ENCODE measurements around the gene CDH23. TPM values are rescaled to one million over a fixed set of nuclear protein-coding genes. Genes with fewer than 3 reads are reported as not detected.

CDH23 gene
- total RNA-seq, 2 donors from 2014 or later = 1.7 to 11.2 TPM

- ATAC-seq (no peak), DNase-seq (ENCODE audit: low spot score in 2 of 2) (no peak)
- Mint-ChIP-seq H3K36me3 (no peaks in the 10 kb centered on the region), H3K9me3 (peaks cover 0 to 6% of the 10 kb centered on the region in 2 donors), H3K27ac (peak overlapping the region in 1 of 2 donors; percentile 62)
Observed at GRCh38 chr10:71533936-71534335, 137.2 kb downstream of the CDH23 start.

- no peak for DNase-seq (ENCODE audit: low spot score in 2 of 2)
- Mint-ChIP-seq H3K27ac (peak overlapping the region in 1 of 2 donors; percentile 62), H3K9me3 (peaks cover 0 to 6% of the 10 kb centered on the region in 2 donors), H3K36me3 (no peaks in the 10 kb centered on the region)
- ATAC-seq = no peak
Observed at GRCh38 chr10:71534568-71535194, 138.0 kb downstream of the CDH23 start.

GRCh38 chr10:71536332-71536731, 139.6 kb downstream of the CDH23 start:
- H3K36me3 Mint-ChIP-seq = no peaks in the 10 kb centered on the region
- DNase-seq (ENCODE audit: low spot score in 2 of 2) (no peak), ATAC-seq (peak in 1 of 2 donors; percentile 17)
- H3K9me3 Mint-ChIP-seq = peaks cover 0 to 5% of the 10 kb centered on the region in 2 donors
- H3K27ac Mint-ChIP-seq = peak overlapping the region; percentile 53 to 59

- Mint-ChIP-seq H3K9me3 (no peaks in the 10 kb centered on the region), H3K27ac (no peak overlapping the region), H3K36me3 (no peaks in the 10 kb centered on the region)
- ATAC-seq = no peak
- no peak for DNase-seq (ENCODE audit: low spot score in 2 of 2)
Observed at GRCh38 chr10:71537125-71537524, 140.4 kb downstream of the CDH23 start.

- DNase-seq (ENCODE audit: low spot score in 2 of 2) (no peak), ATAC-seq (no peak)
- Mint-ChIP-seq H3K9me3 (no peaks in the 10 kb centered on the region), H3K27ac (no peak overlapping the region), H3K36me3 (no peaks in the 10 kb centered on the region)
Observed at GRCh38 chr10:71537681-71538080, 141.0 kb downstream of the CDH23 start.

GRCh38 chr10:71538608-71539260, 142.0 kb downstream of the CDH23 start:
- H3K36me3 Mint-ChIP-seq = no peaks in the 10 kb centered on the region
- H3K27ac Mint-ChIP-seq = no peak overlapping the region
- peak in 1 of 2 donors; percentile 78 for ATAC-seq
- no peaks in the 10 kb centered on the region for H3K9me3 Mint-ChIP-seq
- DNase-seq (ENCODE audit: low spot score in 2 of 2) = no peak

GRCh38 chr10:71539442-71540118, 142.9 kb downstream of the CDH23 start:
- ATAC-seq = no peak
- Mint-ChIP-seq H3K9me3 (no peaks in the 10 kb centered on the region), H3K27ac (no peak overlapping the region), H3K36me3 (no peaks in the 10 kb centered on the region)
- no peak for DNase-seq (ENCODE audit: low spot score in 2 of 2)

GRCh38 chr10:71542478-71542877, 145.8 kb downstream of the CDH23 start:
- Mint-ChIP-seq H3K27ac (no peak overlapping the region), H3K36me3 (no peaks in the 10 kb centered on the region), H3K9me3 (no peaks in the 10 kb centered on the region)
- DNase-seq (ENCODE audit: low spot score in 2 of 2) (no peak), ATAC-seq (no peak)

GRCh38 chr10:71543608-71544170, 147.0 kb downstream of the CDH23 start:
- ATAC-seq (no peak), DNase-seq (ENCODE audit: low spot score in 2 of 2) (no peak)
- no peaks in the 10 kb centered on the region for H3K9me3 Mint-ChIP-seq
- no peak overlapping the region for H3K27ac Mint-ChIP-seq
- H3K36me3 Mint-ChIP-seq = no peaks in the 10 kb centered on the region

- H3K27ac Mint-ChIP-seq = no peak overlapping the region
- DNase-seq (ENCODE audit: low spot score in 2 of 2) (no peak), ATAC-seq (no peak)
- H3K9me3 Mint-ChIP-seq = no peaks in the 10 kb centered on the region
- no peaks in the 10 kb centered on the region for H3K36me3 Mint-ChIP-seq
Observed at GRCh38 chr10:71545001-71545400, 148.3 kb downstream of the CDH23 start.

GRCh38 chr10:71546220-71546619, 149.5 kb downstream of the CDH23 start:
- no peaks in the 10 kb centered on the region for H3K36me3 Mint-ChIP-seq
- no peaks in the 10 kb centered on the region for H3K9me3 Mint-ChIP-seq
- no peak overlapping the region for H3K27ac Mint-ChIP-seq
- no peak for DNase-seq (ENCODE audit: low spot score in 2 of 2)
- no peak for ATAC-seq

GRCh38 chr10:71547312-71547711, 150.6 kb downstream of the CDH23 start:
- H3K9me3 Mint-ChIP-seq = no peaks in the 10 kb centered on the region
- ATAC-seq (no peak), DNase-seq (ENCODE audit: low spot score in 2 of 2) (no peak)
- no peak overlapping the region for H3K27ac Mint-ChIP-seq
- H3K36me3 Mint-ChIP-seq = no peaks in the 10 kb centered on the region

- Mint-ChIP-seq H3K27ac (no peak overlapping the region), H3K36me3 (no peaks in the 10 kb centered on the region), H3K9me3 (no peaks in the 10 kb centered on the region)
- ATAC-seq (peak; percentile 67 to 73), DNase-seq (ENCODE audit: low spot score in 2 of 2) (no peak)
Observed at GRCh38 chr10:71547876-71548846, 151.4 kb downstream of the CDH23 start.

GRCh38 chr10:71549766-71550533, 153.2 kb downstream of the CDH23 start:
- no peak for DNase-seq (ENCODE audit: low spot score in 2 of 2)
- H3K9me3 Mint-ChIP-seq = no peaks in the 10 kb centered on the region
- ATAC-seq = no peak
- H3K27ac Mint-ChIP-seq = peak overlapping the region in 1 of 2 donors; percentile 33
- no peaks in the 10 kb centered on the region for H3K36me3 Mint-ChIP-seq

- Mint-ChIP-seq H3K27ac (no peak overlapping the region), H3K36me3 (no peaks in the 10 kb centered on the region), H3K9me3 (no peaks in the 10 kb centered on the region)
- no peak for ATAC-seq
- DNase-seq (ENCODE audit: low spot score in 2 of 2) = no peak
Observed at GRCh38 chr10:71550628-71551027, 153.9 kb downstream of the CDH23 start.

GRCh38 chr10:71551970-71552369, 155.2 kb downstream of the CDH23 start:
- ATAC-seq = no peak
- Mint-ChIP-seq H3K36me3 (no peaks in the 10 kb centered on the region), H3K27ac (no peak overlapping the region), H3K9me3 (no peaks in the 10 kb centered on the region)
- DNase-seq (ENCODE audit: low spot score in 2 of 2) = no peak
